Measurements from ENCODE around the gene TNFSF9. TPM values are rescaled to one million over a fixed set of nuclear protein-coding genes. Genes with fewer than 3 reads are reported as not detected.

The TNFSF9 gene
- total RNA-seq = 0.52 TPM
- polyA plus RNA-seq = 2.9 TPM
- long read RNA-seq, donor 1 = 0 reads
- long read RNA-seq, donor 2, partial matches to known transcripts = 0 of 1 reads
- long read RNA-seq, donor 2, other reads (novel, unspliced or antisense) = 0 of 1 reads
- long read RNA-seq, donor 3 = 0 reads
- long read RNA-seq, donor 4 = 0 reads
- long read RNA-seq, donor 5, partial matches to known transcripts = 58 of 59 reads
- long read RNA-seq, donor 5, other reads (novel, unspliced or antisense) = 0 of 59 reads
- long read RNA-seq, donor 6 = 0 reads
- long read RNA-seq, donor 7 = 0 reads
- long read RNA-seq, donor 8 = 0 reads
- long read RNA-seq, donor 9 = 0 reads
- long read RNA-seq, donor 10 = 0 reads

GRCh38 chr19:6530386-6531162 is at the start of gene TNFSF9:
Gene TNFSF9 (plus strand): TSS chr19:6531026. CDS start chr19:6531037, 11 bp downstream.
- WGBS = 1% methylated on average over 44 of the region's 44 CpGs
- no peaks in the 10 kb centered on the region for H3K36me3 ChIP-seq (ENCODE audit: control insufficient read depth in 2 of 2, insufficient read depth in 2 of 2, low read length in 1 of 2)
- H3K27me3 ChIP-seq (ENCODE audit: control insufficient read depth in 2 of 2, insufficient read depth in 1 of 2, low read length in 1 of 2) = peaks cover 22 to 59% of the 10 kb centered on the region in 2 donors
- H3K9me3 ChIP-seq (ENCODE audit: control insufficient read depth in 2 of 2, insufficient read depth in 1 of 2, low read length in 1 of 2) = no peaks in the 10 kb centered on the region
- peaks cover 6 to 20% of the 10 kb centered on the region in 2 donors for H3K4me1 ChIP-seq (ENCODE audit: control insufficient read depth in 2 of 2, insufficient read depth in 2 of 2, low read length in 2 of 2)
- peak within 1 kb of the TSS in 1 of 2 donors; percentile 26 for H3K27ac ChIP-seq (ENCODE audit: low read depth in 1 of 2, low read length in 1 of 2)
- H3K4me3 ChIP-seq (ENCODE audit: low read length in 2 of 2) = peak within 1 kb of the TSS; percentile 27 to 53
- peak in 6 of 9 donors; percentile 51 to 79 (median 60) for DNase-seq (ENCODE audit: low read depth in 6 of 9, low spot score in 9 of 9)

- H3K36me3 ChIP-seq (ENCODE audit: control insufficient read depth in 2 of 2, insufficient read depth in 2 of 2, low read length in 1 of 2) = peaks cover 6 to 18% of the 10 kb centered on the region in 2 donors
- no peaks in the 10 kb centered on the region for H3K27me3 ChIP-seq (ENCODE audit: control insufficient read depth in 2 of 2, insufficient read depth in 1 of 2, low read length in 1 of 2)
- H3K4me3 ChIP-seq (ENCODE audit: low read length in 2 of 2) = peak within 1 kb of the TSS; percentile 60 to 69
- H3K4me1 ChIP-seq (ENCODE audit: control insufficient read depth in 2 of 2, insufficient read depth in 2 of 2, low read length in 2 of 2) = peaks cover 3 to 39% of the 10 kb centered on the region in 2 donors
- H3K9me3 ChIP-seq (ENCODE audit: control insufficient read depth in 2 of 2, insufficient read depth in 1 of 2, low read length in 1 of 2) = peaks cover 0 to 2% of the 10 kb centered on the region in 2 donors
- DNase-seq (ENCODE audit: low read depth in 6 of 9, low spot score in 9 of 9) = peak in 7 of 9 donors; percentile 43 to 85 (median 61)
- 22% methylated on average over 24 of the region's 24 CpGs for WGBS
- H3K27ac ChIP-seq (ENCODE audit: low read depth in 1 of 2, low read length in 1 of 2) = peak within 1 kb of the TSS; percentile 69 to 75
Observed at GRCh38 chr19:6481541-6482342, 49.1 kb upstream of the TNFSF9 start, which contains the start of gene DENND1C. Gene DENND1C (minus strand): TSS chr19:6481787. CDS start chr19:6481695, 92 bp downstream.

- no peaks in the 10 kb centered on the region for H3K27me3 ChIP-seq (ENCODE audit: control insufficient read depth in 2 of 2, insufficient read depth in 1 of 2, low read length in 1 of 2)
- no peak for DNase-seq (ENCODE audit: low read depth in 6 of 9, low spot score in 9 of 9)
- H3K27ac ChIP-seq (ENCODE audit: low read depth in 1 of 2, low read length in 1 of 2) = peak overlapping the region; percentile 69 to 74
- no peak overlapping the region for H3K4me3 ChIP-seq (ENCODE audit: low read length in 2 of 2)
- H3K4me1 ChIP-seq (ENCODE audit: control insufficient read depth in 2 of 2, insufficient read depth in 2 of 2, low read length in 2 of 2) = peaks cover 3 to 39% of the 10 kb centered on the region in 2 donors
- 98% methylated on average over 8 of the region's 8 CpGs for WGBS
- H3K36me3 ChIP-seq (ENCODE audit: control insufficient read depth in 2 of 2, insufficient read depth in 2 of 2, low read length in 1 of 2) = peaks cover 0 to 14% of the 10 kb centered on the region in 2 donors
- H3K9me3 ChIP-seq (ENCODE audit: control insufficient read depth in 2 of 2, insufficient read depth in 1 of 2, low read length in 1 of 2) = no peaks in the 10 kb centered on the region
Observed at GRCh38 chr19:6482343-6482686, 48.5 kb upstream of the TNFSF9 start.

- peaks cover 3 to 39% of the 10 kb centered on the region in 2 donors for H3K4me1 ChIP-seq (ENCODE audit: control insufficient read depth in 2 of 2, insufficient read depth in 2 of 2, low read length in 2 of 2)
- H3K36me3 ChIP-seq (ENCODE audit: control insufficient read depth in 2 of 2, insufficient read depth in 2 of 2, low read length in 1 of 2) = peaks cover 0 to 9% of the 10 kb centered on the region in 2 donors
- no peaks in the 10 kb centered on the region for H3K9me3 ChIP-seq (ENCODE audit: control insufficient read depth in 2 of 2, insufficient read depth in 1 of 2, low read length in 1 of 2)
- H3K4me3 ChIP-seq (ENCODE audit: low read length in 2 of 2) = no peak overlapping the region
- no peak overlapping the region for H3K27ac ChIP-seq (ENCODE audit: low read depth in 1 of 2, low read length in 1 of 2)
- whole genome bisulfite sequencing = 94% methylated on average over 3 of the region's 3 CpGs
- H3K27me3 ChIP-seq (ENCODE audit: control insufficient read depth in 2 of 2, insufficient read depth in 1 of 2, low read length in 1 of 2) = no peaks in the 10 kb centered on the region
- DNase-seq (ENCODE audit: low read depth in 6 of 9, low spot score in 9 of 9) = no peak
Observed at GRCh38 chr19:6483235-6483634, 47.6 kb upstream of the TNFSF9 start.

GRCh38 chr19:6484230-6484629 is 46.6 kb upstream of the TNFSF9 start:
- no peak for DNase-seq (ENCODE audit: low read depth in 6 of 9, low spot score in 9 of 9)
- H3K27ac ChIP-seq (ENCODE audit: low read depth in 1 of 2, low read length in 1 of 2) = no peak overlapping the region
- WGBS = 94% methylated on average over 8 of the region's 8 CpGs
- H3K9me3 ChIP-seq (ENCODE audit: control insufficient read depth in 2 of 2, insufficient read depth in 1 of 2, low read length in 1 of 2) = no peaks in the 10 kb centered on the region
- H3K27me3 ChIP-seq (ENCODE audit: control insufficient read depth in 2 of 2, insufficient read depth in 1 of 2, low read length in 1 of 2) = no peaks in the 10 kb centered on the region
- H3K4me1 ChIP-seq (ENCODE audit: control insufficient read depth in 2 of 2, insufficient read depth in 2 of 2, low read length in 2 of 2) = peaks cover 3 to 32% of the 10 kb centered on the region in 2 donors
- H3K4me3 ChIP-seq (ENCODE audit: low read length in 2 of 2) = no peak overlapping the region
- H3K36me3 ChIP-seq (ENCODE audit: control insufficient read depth in 2 of 2, insufficient read depth in 2 of 2, low read length in 1 of 2) = no peaks in the 10 kb centered on the region

GRCh38 chr19:6484831-6485230 is 46.0 kb upstream of the TNFSF9 start:
- WGBS = 99% methylated on average over 7 of the region's 7 CpGs
- H3K9me3 ChIP-seq (ENCODE audit: control insufficient read depth in 2 of 2, insufficient read depth in 1 of 2, low read length in 1 of 2) = no peaks in the 10 kb centered on the region
- H3K4me3 ChIP-seq (ENCODE audit: low read length in 2 of 2) = no peak overlapping the region
- H3K36me3 ChIP-seq (ENCODE audit: control insufficient read depth in 2 of 2, insufficient read depth in 2 of 2, low read length in 1 of 2) = no peaks in the 10 kb centered on the region
- H3K4me1 ChIP-seq (ENCODE audit: control insufficient read depth in 2 of 2, insufficient read depth in 2 of 2, low read length in 2 of 2) = peaks cover 3 to 26% of the 10 kb centered on the region in 2 donors
- H3K27ac ChIP-seq (ENCODE audit: low read depth in 1 of 2, low read length in 1 of 2) = no peak overlapping the region
- DNase-seq (ENCODE audit: low read depth in 6 of 9, low spot score in 9 of 9) = no peak
- H3K27me3 ChIP-seq (ENCODE audit: control insufficient read depth in 2 of 2, insufficient read depth in 1 of 2, low read length in 1 of 2) = no peaks in the 10 kb centered on the region

- H3K9me3 ChIP-seq (ENCODE audit: control insufficient read depth in 2 of 2, insufficient read depth in 1 of 2, low read length in 1 of 2) = peaks cover 0 to 4% of the 10 kb centered on the region in 2 donors
- peak overlapping the region in 1 of 2 donors; percentile 52 for H3K27ac ChIP-seq (ENCODE audit: low read depth in 1 of 2, low read length in 1 of 2)
- no peak for DNase-seq (ENCODE audit: low read depth in 6 of 9, low spot score in 9 of 9)
- H3K36me3 ChIP-seq (ENCODE audit: control insufficient read depth in 2 of 2, insufficient read depth in 2 of 2, low read length in 1 of 2) = no peaks in the 10 kb centered on the region
- 74% methylated on average over 15 of the region's 15 CpGs for WGBS
- H3K4me1 ChIP-seq (ENCODE audit: control insufficient read depth in 2 of 2, insufficient read depth in 2 of 2, low read length in 2 of 2) = no peaks in the 10 kb centered on the region
- no peaks in the 10 kb centered on the region for H3K27me3 ChIP-seq (ENCODE audit: control insufficient read depth in 2 of 2, insufficient read depth in 1 of 2, low read length in 1 of 2)
- no peak overlapping the region for H3K4me3 ChIP-seq (ENCODE audit: low read length in 2 of 2)
Observed at GRCh38 chr19:6489278-6490061, 41.4 kb upstream of the TNFSF9 start.

- H3K4me1 ChIP-seq (ENCODE audit: control insufficient read depth in 2 of 2, insufficient read depth in 2 of 2, low read length in 2 of 2) = no peaks in the 10 kb centered on the region
- 81% methylated on average over 2 of the region's 2 CpGs for WGBS
- no peak for DNase-seq (ENCODE audit: low read depth in 6 of 9, low spot score in 9 of 9)
- H3K27ac ChIP-seq (ENCODE audit: low read depth in 1 of 2, low read length in 1 of 2) = no peak overlapping the region
- H3K9me3 ChIP-seq (ENCODE audit: control insufficient read depth in 2 of 2, insufficient read depth in 1 of 2, low read length in 1 of 2) = peaks cover 0 to 4% of the 10 kb centered on the region in 2 donors
- H3K27me3 ChIP-seq (ENCODE audit: control insufficient read depth in 2 of 2, insufficient read depth in 1 of 2, low read length in 1 of 2) = no peaks in the 10 kb centered on the region
- H3K4me3 ChIP-seq (ENCODE audit: low read length in 2 of 2) = no peak overlapping the region
- H3K36me3 ChIP-seq (ENCODE audit: control insufficient read depth in 2 of 2, insufficient read depth in 2 of 2, low read length in 1 of 2) = no peaks in the 10 kb centered on the region
Observed at GRCh38 chr19:6490134-6490533, 40.7 kb upstream of the TNFSF9 start.
